Measurements from ENCODE around the gene GABRD.

GRCh38 chr1:2003541-2004131 is 15.5 kb upstream of the GABRD start, which contains the start of gene CFAP74:
- TF ChIP-seq YY1 (IDR thresholded peaks at IDR 0.05; ENCODE audit: extremely low read depth, insufficient replicate concordance, low read depth, low read length) (no peak), EZH2 (IDR thresholded peaks at IDR 0.05) (no peak), TCF7L2 (IDR thresholded peaks at IDR 0.05; ENCODE audit: borderline replicate concordance, extremely low read depth, insufficient read depth, insufficient read length) (no peak), CEBPB (IDR thresholded peaks at IDR 0.05; ENCODE audit: low read depth) (no peak), CTCF (IDR thresholded peaks at IDR 0.05 in 2 of 3, conservative IDR thresholded peaks at IDR 0.05 in 1 of 3; ENCODE audit: borderline replicate concordance in 1 of 3, insufficient read depth in 1 of 3, low read depth in 2 of 3, low read length in 2 of 3) (no peak), ZNF274 (IDR thresholded peaks at IDR 0.05; ENCODE audit: low read depth, low read length) (no peak), MAX (IDR thresholded peaks at IDR 0.05) (peak; percentile 73)
